ENCODE measurements around the gene GALNT16. TPM values are rescaled to one million over a fixed set of nuclear protein-coding genes. Genes with fewer than 3 reads are reported as not detected.
A peak's percentile ranks its signal among the peaks of the same experiment; 100 is the strongest.

Gene GALNT16
- total RNA-seq, 1 donor from 2014 or later: 3.5 TPM

GRCh38 chr14:69357544-69358200 lies 97.7 kb downstream of the GALNT16 start:
- no peaks in the 10 kb centered on the region for H3K36me3 ChIP-seq
- no peak overlapping the region for H3K4me3 ChIP-seq
- H3K27me3 Mint-ChIP-seq (ENCODE audit: insufficient read depth, low read depth): peaks cover 3% of the 10 kb centered on the region
- H3K9me3 Mint-ChIP-seq: no peaks in the 10 kb centered on the region
- DNase-seq (ENCODE audit: low spot score): no peak
- H3K4me1 ChIP-seq: no peaks in the 10 kb centered on the region
- H3K4me3 Mint-ChIP-seq: no peak overlapping the region
- H3K4me1 Mint-ChIP-seq: peaks cover 11% of the 10 kb centered on the region
- no peaks in the 10 kb centered on the region for H3K79me2 ChIP-seq (ENCODE audit: low read depth)
- H3F3A ChIP-seq (ENCODE audit: low read depth): no peaks in the 10 kb centered on the region
- no peaks in the 10 kb centered on the region for H3K9me3 ChIP-seq (ENCODE audit: low read depth)
- H3K27me3 ChIP-seq: no peaks in the 10 kb centered on the region
- no peak overlapping the region for H3K27ac ChIP-seq
- H3K36me3 Mint-ChIP-seq: peaks cover 2% of the 10 kb centered on the region
- no peak overlapping the region for H3K4me2 ChIP-seq
- H4K20me1 ChIP-seq (ENCODE audit: low read depth): no peaks in the 10 kb centered on the region
- H3K27ac Mint-ChIP-seq: no peak overlapping the region
- TF ChIP-seq EZH2phosphoT487 (IDR thresholded peaks at IDR 0.05): no peak
- TF ChIP-seq, protein P1, sequence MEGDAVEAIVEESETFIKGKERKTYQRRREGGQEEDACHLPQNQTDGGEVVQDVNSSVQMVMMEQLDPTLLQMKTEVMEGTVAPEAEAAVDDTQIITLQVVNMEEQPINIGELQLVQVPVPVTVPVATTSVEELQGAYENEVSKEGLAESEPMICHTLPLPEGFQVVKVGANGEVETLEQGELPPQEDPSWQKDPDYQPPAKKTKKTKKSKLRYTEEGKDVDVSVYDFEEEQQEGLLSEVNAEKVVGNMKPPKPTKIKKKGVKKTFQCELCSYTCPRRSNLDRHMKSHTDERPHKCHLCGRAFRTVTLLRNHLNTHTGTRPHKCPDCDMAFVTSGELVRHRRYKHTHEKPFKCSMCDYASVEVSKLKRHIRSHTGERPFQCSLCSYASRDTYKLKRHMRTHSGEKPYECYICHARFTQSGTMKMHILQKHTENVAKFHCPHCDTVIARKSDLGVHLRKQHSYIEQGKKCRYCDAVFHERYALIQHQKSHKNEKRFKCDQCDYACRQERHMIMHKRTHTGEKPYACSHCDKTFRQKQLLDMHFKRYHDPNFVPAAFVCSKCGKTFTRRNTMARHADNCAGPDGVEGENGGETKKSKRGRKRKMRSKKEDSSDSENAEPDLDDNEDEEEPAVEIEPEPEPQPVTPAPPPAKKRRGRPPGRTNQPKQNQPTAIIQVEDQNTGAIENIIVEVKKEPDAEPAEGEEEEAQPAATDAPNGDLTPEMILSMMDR (IDR thresholded peaks at IDR 0.05): no peak
- no peak overlapping the region for H3K9ac ChIP-seq
- no peak overlapping the region for H2AFZ ChIP-seq (replicated peaks)

DNA sequence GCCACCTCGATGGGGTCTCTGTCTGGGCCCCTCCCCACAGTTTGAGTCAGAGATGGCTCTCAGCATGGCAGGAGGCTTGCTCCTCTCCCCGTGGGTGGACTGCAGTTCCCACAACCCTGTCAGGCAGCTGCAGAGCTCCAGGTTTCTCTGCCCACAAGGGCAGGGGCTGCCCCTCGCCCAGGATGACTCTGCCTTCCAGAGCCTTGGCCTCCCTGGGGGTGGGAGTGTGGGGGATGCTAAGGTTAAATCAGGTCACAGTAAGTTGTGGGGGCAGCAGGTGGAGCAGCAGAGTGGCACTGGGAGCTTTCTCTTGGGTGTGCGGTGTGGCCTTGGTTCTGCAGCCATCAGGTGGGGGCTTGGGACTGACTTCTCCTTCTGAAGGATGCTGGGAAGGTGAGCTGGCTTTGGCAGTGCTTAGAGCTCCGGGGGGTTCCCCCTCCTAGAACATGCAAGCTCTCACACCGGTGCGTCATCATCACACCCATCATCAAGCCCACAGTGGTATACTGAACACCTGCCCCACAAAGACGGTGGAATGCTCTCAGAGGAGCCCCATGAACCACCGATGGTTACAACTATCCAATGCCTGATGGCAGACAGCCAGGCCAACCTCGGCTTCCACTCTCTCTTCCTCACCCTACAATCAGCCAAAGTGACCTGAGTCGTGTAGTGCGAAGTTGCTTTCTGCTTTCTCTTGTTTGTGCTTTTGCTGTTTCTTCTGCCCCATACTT lies 98.4 kb downstream of the GALNT16 start:
- Mint-ChIP-seq H3K4me3 (no peak overlapping the region), H3K27ac (peak overlapping the region; percentile 31)
- DNase-seq (ENCODE audit: low spot score): no peak

DNA sequence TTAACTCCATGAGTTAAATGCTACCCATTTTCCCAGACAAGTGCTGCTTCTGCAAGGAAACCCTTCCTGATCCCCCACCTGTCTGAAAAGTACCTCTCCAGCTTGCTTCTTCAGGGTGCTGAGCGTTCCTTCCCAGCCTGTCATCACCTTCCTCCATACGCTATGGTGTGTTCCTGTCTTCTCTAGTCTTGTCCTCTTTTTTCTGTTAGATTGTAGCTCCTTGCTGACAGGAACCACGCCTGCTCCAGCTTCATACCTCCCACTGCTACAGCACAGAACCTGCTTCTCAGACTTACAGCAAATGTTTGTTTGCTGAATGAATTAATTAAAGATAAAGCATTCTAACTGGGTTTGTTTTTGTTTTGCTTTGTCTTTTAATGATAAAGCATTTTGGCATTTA lies 99.0 kb downstream of the GALNT16 start:
- Histone ChIP-seq H3K4me1 (no peaks in the 10 kb centered on the region), H3K27me3 (no peaks in the 10 kb centered on the region), H2AFZ (replicated peaks) (no peak overlapping the region), H3F3A (ENCODE audit: low read depth) (no peaks in the 10 kb centered on the region), H3K27ac (no peak overlapping the region), H3K9me3 (ENCODE audit: low read depth) (no peaks in the 10 kb centered on the region), H3K36me3 (no peaks in the 10 kb centered on the region), H3K79me2 (ENCODE audit: low read depth) (no peaks in the 10 kb centered on the region), H3K9ac (no peak overlapping the region), H3K4me2 (no peak overlapping the region), H3K4me3 (no peak overlapping the region), H4K20me1 (ENCODE audit: low read depth) (no peaks in the 10 kb centered on the region)
- H3K4me3 Mint-ChIP-seq: no peak overlapping the region
- peaks cover 2% of the 10 kb centered on the region for H3K27me3 Mint-ChIP-seq (ENCODE audit: insufficient read depth, low read depth)
- no peak for DNase-seq (ENCODE audit: low spot score)
- H3K4me1 Mint-ChIP-seq: peaks cover 13% of the 10 kb centered on the region
- peaks cover under 1% of the 10 kb centered on the region for H3K36me3 Mint-ChIP-seq
- H3K9me3 Mint-ChIP-seq: no peaks in the 10 kb centered on the region
- H3K27ac Mint-ChIP-seq: peak overlapping the region; percentile 31
- TF ChIP-seq EZH2phosphoT487 (IDR thresholded peaks at IDR 0.05) (no peak), EZH2 (IDR thresholded peaks at IDR 0.05) (no peak)
- TF ChIP-seq, protein P1 (IDR thresholded peaks at IDR 0.05): no peak

More for the DNA sequence above, 98.4 kb downstream of the GALNT16 start:
- H3K4me1 Mint-ChIP-seq: peaks cover 13% of the 10 kb centered on the region
- no peak overlapping the region for H3K4me2 ChIP-seq
- H4K20me1 ChIP-seq (ENCODE audit: low read depth): no peaks in the 10 kb centered on the region
- H3K9me3 Mint-ChIP-seq: no peaks in the 10 kb centered on the region
- no peaks in the 10 kb centered on the region for H3F3A ChIP-seq (ENCODE audit: low read depth)
- no peak overlapping the region for H3K9ac ChIP-seq
- no peaks in the 10 kb centered on the region for H3K79me2 ChIP-seq (ENCODE audit: low read depth)
- H3K27ac ChIP-seq: no peak overlapping the region
- H3K4me3 ChIP-seq: no peak overlapping the region
- peaks cover 2% of the 10 kb centered on the region for H3K36me3 Mint-ChIP-seq
- no peaks in the 10 kb centered on the region for H3K36me3 ChIP-seq
- H3K27me3 Mint-ChIP-seq (ENCODE audit: insufficient read depth, low read depth): peaks cover 2% of the 10 kb centered on the region
- no peaks in the 10 kb centered on the region for H3K4me1 ChIP-seq
- no peaks in the 10 kb centered on the region for H3K9me3 ChIP-seq (ENCODE audit: low read depth)
- no peaks in the 10 kb centered on the region for H3K27me3 ChIP-seq
- no peak for TF ChIP-seq EZH2 (IDR thresholded peaks at IDR 0.05)
- TF ChIP-seq, protein P1 (IDR thresholded peaks at IDR 0.05): no peak
- TF ChIP-seq EZH2phosphoT487 (IDR thresholded peaks at IDR 0.05): no peak
- no peak overlapping the region for H2AFZ ChIP-seq (replicated peaks)
